Stimulated activated CD4-positive, alpha-beta T cell treated with anti-CD3 and anti-CD28 coated beads, Interleukin-4, amount 100 ng/mL, for 24 hours (primary cell): Measurements from ENCODE around the gene OTUD6A.

ENCODE experiments used
- DNase-seq: peaks from one replicate; pipeline ENCODE4 v3.0.0-alpha.2; 2020

Gene OTUD6A, protein sequence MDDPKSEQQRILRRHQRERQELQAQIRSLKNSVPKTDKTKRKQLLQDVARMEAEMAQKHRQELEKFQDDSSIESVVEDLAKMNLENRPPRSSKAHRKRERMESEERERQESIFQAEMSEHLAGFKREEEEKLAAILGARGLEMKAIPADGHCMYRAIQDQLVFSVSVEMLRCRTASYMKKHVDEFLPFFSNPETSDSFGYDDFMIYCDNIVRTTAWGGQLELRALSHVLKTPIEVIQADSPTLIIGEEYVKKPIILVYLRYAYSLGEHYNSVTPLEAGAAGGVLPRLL

GRCh38 chrX:70062076-70062475 lies at the start of gene OTUD6A:
Gene OTUD6A (plus strand): TSS chrX:70062457. CDS start chrX:70062525, 68 bp downstream.
- no peak for DNase-seq

DNA sequence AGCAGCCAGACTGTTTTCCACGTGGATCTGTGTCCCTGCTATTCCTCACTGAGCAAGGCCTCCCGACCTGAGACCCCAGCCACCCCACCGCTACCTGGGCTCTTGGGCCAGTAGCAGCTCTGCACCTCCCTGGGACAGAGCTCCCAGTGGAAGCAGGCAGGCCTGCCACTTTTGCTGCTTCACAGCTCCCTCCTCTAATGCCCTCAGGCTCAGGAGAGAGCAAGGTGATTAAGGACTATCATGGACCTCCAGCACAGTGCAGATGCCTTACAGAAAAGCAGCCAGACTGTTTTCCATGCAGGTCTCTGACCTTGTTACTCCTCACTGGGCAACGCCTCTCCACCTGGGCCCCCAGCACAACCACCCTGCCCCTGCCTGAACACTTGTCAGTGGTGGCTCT lies 49.5 kb upstream of the OTUD6A start:
- no peak for DNase-seq

DNA sequence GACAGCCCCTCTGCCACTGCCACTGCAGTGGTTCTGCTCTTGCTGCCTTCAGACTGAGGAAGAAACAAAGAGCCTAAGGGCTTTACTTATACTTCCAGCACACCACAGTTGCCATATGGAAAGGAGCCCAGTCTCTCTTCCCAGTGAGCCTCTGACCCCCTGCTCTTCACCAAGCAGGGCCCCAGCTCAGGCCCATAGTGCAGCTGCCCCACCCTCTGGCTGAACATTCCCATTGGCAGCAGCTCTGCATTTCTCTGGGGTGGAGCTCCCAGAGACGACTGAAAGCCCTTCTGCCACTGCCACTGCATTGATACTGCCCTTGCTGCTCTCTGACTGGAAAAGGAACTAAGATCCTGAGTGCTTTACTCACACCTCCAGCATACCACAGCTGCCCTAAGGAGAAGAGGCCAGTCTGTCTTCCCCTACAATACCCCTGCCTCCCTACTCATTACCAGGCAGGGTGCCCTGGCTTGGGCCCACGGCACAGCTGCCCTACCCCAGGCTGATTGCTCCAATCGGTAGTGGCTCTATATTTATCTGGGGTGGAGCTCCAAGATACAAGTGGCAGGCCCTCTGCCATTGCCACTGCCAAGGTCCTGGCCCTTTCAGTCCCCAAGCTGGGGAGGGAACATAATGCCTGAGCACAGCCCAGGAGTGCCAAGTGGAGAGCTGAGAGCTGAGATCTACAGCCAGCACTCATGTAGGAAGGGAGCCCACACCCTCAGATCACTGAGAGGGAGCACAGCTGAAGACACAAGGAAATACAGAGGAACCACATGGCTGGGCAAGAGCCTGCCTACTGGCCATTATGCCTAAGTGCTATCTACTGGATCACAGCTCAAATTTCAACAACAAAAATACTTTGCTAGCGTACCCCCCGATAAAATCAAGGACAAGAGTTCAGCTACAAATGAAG lies 48.5 kb upstream of the OTUD6A start:
- no peak for DNase-seq

DNA sequence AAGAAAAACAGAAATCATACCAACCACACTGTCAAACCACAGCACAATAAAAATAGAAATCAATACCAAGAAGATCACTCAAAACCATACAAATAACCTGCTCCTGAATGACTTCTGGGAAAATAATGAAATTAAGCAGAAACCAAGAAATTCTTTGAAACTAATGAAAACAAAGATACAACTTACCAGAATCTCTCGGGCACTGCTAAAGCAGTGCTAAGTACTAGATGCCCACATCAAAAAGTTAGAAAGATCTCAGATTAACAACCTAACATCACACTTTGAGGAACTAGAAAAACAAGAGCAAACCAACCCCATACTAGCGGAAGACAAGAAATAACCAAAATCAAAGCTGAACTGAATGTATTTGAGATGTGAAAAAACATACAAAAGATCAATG lies 45.7 kb upstream of the OTUD6A start:
- DNase-seq, result no peak

DNA sequence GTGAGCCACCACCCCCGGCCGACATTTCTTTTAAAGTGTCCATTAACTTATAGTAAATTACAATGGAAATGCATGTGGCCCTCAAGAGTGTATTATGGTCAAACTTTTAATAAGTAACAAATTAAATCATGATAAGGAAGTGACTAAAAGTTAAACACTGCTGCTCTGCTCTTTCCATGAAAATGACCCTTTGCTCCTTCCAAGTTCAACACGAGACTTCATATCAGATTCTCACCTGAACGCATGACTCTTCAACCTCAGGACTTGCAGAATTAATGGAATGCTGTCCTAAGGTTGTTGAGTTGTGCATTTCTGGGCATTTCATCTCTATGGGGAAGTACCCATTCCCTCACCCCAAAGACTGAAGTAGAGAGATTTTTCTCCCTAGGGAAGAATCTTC lies 39.6 kb upstream of the OTUD6A start:
- DNase-seq, result no peak

GRCh38 chrX:70025464-70025863 lies 36.8 kb upstream of the OTUD6A start:
- no peak for DNase-seq

GRCh38 chrX:70026112-70026850 lies 36.0 kb upstream of the OTUD6A start:
- no peak for DNase-seq

- DNase-seq, result no peak
Observed at GRCh38 chrX:70026851-70027200, 35.4 kb upstream of the OTUD6A start.

- no peak for DNase-seq
Observed at GRCh38 chrX:70029863-70030262, 32.4 kb upstream of the OTUD6A start.

DNA sequence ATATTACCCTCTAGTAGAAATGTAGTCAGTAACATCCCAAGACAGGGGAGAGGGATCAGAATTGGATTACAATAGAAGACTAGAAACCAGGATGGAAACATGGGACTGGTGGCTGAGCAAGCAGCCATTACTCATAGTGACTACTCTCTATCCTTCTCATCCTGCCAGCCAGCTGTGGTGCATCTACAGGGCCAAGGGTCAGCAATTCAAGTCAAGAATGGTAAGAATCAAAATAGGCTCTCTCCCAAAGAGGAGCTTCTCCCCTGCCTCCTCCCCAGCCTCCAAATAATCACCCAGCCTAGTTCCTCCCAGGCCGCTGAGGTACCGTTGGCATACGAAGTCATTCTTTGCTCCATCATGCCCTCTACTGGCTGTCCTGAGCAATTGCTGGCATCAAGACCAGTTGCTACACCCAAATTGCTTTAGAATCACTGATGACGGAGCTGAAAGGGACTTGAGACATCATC lies 31.9 kb upstream of the OTUD6A start:
- DNase-seq, result peak; percentile 51

DNA sequence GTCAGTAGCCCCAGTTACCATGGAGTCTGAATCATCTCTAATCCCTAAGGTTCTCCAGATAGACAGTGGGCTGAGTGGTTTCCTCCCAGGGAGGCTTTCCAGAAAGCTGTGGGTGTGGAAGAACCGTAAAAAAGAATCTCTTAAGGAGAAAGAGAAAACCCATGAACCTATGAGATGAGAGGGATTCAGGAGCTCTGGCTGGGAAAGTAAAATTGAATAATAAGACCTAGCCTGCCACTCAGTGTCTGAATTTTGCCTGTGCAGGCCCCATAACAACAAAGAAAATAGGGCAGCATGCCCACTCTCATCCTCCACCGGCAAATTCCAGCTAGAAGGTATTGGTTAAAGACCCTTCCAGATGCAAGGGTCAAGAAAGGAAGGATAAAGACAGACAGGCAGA lies 29.5 kb upstream of the OTUD6A start:
- no peak for DNase-seq

GRCh38 chrX:70033348-70034051 lies 28.8 kb upstream of the OTUD6A start:
- peak; percentile 8 for DNase-seq

- no peak for DNase-seq
Observed at GRCh38 chrX:70034646-70035045, 27.6 kb upstream of the OTUD6A start.

DNA sequence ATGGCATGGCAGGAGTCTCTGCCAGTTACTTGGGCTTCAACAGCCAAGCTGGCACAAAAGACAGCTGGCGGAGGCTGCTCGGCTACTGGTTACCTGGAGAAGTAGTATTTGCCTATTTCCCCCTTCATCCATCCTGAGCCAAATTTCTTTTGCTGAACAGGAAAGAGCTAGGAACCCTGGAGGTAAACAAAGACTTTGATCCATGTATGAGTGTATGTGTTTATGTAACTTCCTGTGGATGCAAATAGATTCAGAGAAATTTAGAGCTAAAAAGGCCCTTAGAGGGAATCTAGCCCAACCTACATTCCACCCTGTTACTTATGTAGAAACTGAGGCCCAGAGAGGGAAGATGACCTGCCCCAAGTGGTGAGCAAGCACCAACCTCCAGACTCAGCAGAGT lies 23.7 kb upstream of the OTUD6A start:
- DNase-seq, result no peak

DNA sequence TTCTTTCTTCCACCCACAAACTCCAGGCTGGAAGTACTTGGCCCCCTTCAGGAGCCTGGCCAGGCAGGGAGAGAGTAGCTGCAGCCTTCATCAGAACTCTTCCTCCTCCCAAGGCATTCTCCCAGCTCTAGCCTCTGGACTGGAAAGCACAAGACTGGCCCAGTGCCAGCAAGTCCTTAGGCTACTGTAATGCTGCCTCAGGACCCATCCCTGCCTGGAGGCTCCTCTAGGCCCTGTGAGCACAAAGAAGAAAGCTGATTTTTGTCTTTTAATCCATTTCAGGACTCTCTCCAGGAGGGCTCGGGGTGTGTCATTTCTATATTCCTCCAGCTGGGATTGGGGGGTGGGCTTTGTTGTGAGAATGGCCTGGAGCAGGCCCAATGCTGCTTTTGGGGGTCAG lies 23.3 kb upstream of the OTUD6A start:
- DNase-seq, result no peak

DNA sequence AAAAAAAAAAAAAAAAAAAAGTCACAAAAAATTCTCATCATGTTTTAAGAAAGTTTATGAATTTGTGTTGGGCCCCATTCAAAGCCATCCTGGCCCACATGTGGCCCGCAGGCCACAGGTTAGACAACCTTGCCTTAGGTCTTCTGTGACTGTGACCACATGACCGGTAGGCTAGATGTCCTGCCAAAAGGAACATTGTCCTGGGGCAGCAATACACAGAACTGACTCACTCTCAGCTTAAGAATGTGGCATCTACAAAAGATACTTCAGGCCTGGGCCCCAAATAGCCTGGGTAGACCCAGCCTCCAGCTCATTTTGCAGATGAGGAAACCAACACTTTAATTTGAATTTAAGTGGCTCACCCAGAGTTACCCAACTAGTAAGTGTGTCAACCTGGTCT lies 22.5 kb upstream of the OTUD6A start:
- no peak for DNase-seq

- no peak for DNase-seq
Observed at GRCh38 chrX:70041993-70042392, 20.3 kb upstream of the OTUD6A start.

- no peak for DNase-seq
Observed at GRCh38 chrX:70042399-70043371, 19.6 kb upstream of the OTUD6A start.

DNA sequence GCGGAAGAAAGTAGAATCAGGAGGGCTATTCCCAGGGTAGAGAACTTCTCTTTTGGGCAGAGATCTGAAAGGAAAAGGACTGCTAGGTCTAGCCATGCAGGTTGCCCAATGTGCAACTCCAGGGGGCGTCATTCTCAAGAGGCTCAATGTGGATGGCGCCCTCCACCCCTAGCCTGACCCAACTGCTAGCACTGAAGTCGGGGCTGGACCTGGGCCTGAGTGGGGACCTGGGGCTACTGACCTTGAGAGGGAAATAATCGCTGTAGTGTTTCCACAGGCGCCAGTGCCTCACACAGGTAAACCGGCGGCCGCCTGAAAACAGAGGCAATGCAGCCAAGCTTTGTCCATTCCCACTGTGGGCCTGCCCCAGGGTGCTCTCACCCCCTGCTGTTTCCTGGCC lies 18.6 kb upstream of the OTUD6A start:
- DNase-seq, result no peak

- no peak for DNase-seq
Observed at GRCh38 chrX:70044541-70045245, 17.6 kb upstream of the OTUD6A start.

DNA sequence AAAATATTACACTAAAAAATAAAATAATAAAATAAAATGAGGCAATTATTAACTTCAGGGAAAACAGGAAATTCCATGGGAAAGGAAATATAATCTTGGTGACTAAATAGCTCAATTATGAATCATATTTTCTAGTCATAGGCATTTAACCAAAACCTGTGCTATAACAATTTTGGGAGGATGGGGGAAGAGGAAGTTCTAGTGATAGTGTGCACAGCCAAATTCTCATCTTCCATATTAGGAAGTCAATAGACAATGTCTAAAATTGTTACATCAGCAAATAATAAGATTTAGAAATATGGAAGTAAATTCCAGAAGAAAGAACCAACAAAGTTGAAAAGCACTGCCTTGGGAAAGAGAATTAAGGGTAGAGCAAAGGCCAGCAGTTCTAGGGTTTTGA lies 15.3 kb upstream of the OTUD6A start:
- no peak for DNase-seq
